ENCODE data around the gene HNRNPM. TPM values are rescaled to one million over a fixed set of nuclear protein-coding genes. Genes with fewer than 3 reads are reported as not detected.

HNRNPM gene
- total and polyA plus RNA-seq, 5 experiments from 2014 or later, result 207 to 304 (median 217) TPM

DNA sequence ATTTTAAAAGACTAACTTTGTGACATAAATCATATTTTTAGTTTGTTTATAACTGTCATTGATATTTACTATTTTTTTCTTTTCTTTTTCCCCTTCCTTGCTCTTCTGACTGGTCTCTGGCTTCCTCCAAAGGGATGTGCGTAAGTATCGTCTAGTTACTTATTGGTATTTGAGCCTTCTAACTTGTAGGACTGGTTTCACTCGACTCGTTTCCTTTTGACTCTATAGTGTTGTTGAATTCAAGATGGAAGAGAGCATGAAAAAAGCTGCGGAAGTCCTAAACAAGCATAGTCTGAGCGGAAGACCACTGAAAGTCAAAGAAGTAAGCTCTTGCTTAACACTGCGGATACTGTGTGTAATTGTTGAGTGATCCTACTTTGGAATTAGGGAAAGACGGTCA lies 18.6 kb downstream of the HNRNPM start:
- H3K27me3 Mint-ChIP-seq, result no peaks in the 10 kb centered on the region
- H3K4me1 Mint-ChIP-seq, result peaks cover 31 to 66% (median 52%) of the 10 kb centered on the region in 4 donors
- H3K9me3 Mint-ChIP-seq, result no peaks in the 10 kb centered on the region
- H3K27ac Mint-ChIP-seq, result peak overlapping the region in 1 of 10 donors; percentile 49
- H3K4me3 Mint-ChIP-seq, result no peak overlapping the region
- ATAC-seq, result no peak
- POLR2A ChIA-PET, result no interaction called here
- DNase-seq, result no peak
- peaks cover 18 to 94% (median 35%) of the 10 kb centered on the region in 3 donors for H3K36me3 Mint-ChIP-seq

DNA sequence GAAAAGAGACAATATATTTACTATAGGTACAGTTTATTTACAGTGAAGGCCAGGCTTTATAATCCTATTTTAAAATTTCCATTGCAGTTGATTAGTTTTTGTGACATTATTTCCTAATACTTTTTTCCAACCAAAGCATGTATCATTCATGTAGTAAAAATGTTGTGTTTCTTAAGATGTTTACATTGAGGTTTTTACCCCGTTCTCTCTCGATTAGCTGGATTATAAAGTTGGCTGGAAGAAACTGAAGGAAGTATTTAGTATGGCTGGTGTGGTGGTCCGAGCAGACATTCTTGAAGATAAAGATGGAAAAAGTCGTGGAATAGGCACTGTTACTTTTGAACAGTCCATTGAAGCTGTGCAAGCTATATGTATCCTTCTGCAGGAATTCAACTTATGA lies 21.2 kb downstream of the HNRNPM start:
- H3K27ac Mint-ChIP-seq, result peak overlapping the region in 1 of 10 donors; percentile 34
- peaks cover 26 to 95% (median 39%) of the 10 kb centered on the region in 3 donors for H3K36me3 Mint-ChIP-seq
- H3K9me3 Mint-ChIP-seq, result no peaks in the 10 kb centered on the region
- DNase-seq (no peak), ATAC-seq (no peak)
- H3K4me3 Mint-ChIP-seq, result no peak overlapping the region
- H3K4me1 Mint-ChIP-seq, result peaks cover 35 to 51% (median 37%) of the 10 kb centered on the region in 4 donors
- POLR2A ChIA-PET, result interaction anchor here (1.4 to 1.8 kb wide), 2 partner anchors 13 to 48 kb away, joined by 4 to 5 read pairs; partner anchors contain the start of gene ZNF414
- H3K27me3 Mint-ChIP-seq, result no peaks in the 10 kb centered on the region

DNA sequence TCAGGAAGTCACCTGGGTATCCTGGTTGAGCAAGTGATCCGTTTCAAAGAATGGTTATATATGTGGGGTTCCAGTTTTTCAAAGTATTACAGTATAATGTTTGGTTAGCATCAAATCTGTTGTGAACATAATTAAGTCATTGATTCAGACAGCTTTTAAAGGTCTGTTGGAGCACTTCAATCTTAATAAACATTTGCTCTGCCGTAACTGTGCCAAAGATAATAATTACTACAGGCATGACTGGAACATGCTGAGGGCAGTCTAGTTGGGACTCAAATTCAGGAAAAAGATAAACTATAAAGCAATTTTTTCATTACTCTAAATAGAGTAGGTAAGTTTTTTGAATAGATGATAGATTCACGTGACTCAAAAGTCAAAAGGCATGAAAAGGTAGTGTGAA lies 23.3 kb downstream of the HNRNPM start:
- no peaks in the 10 kb centered on the region for H3K27me3 Mint-ChIP-seq
- H3K27ac Mint-ChIP-seq, result peak overlapping the region in 1 of 10 donors; percentile 16
- no peaks in the 10 kb centered on the region for H3K9me3 Mint-ChIP-seq
- H3K4me1 Mint-ChIP-seq, result peaks cover 16 to 33% (median 26%) of the 10 kb centered on the region in 4 donors
- no peak for DNase-seq
- no peak for ATAC-seq
- POLR2A ChIA-PET, result no interaction called here
- no peak overlapping the region for H3K4me3 Mint-ChIP-seq
- H3K36me3 Mint-ChIP-seq, result peaks cover 26 to 99% (median 42%) of the 10 kb centered on the region in 3 donors

DNA sequence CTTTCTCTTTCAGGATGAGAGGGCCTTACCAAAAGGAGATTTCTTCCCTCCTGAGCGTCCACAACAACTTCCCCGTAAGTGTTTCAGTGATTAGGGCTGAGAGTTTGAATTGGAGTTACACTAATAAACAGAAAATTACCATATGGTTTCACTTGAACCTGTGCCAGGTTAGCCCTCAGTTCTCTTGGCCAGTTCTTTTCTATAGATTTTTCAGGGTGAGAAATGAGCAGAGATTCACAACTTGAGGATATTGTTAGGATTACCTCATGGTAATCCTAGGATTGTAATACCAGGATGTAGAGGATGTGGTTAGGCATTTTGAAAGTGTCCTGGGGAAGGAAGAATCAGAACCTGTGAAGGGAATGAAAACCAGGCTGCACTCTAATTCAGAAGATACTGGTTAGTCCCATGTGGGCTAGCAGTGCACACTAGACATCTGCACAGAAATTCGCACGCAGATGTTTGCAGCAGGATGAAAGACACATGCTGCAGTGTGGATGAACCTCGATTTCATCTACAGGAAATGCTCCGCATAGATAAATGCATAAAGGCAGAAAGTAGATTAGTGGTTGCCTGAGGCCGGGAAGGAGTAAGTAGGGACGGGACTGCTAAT lies 24.1 kb downstream of the HNRNPM start:
- H3K36me3 Mint-ChIP-seq, result peaks cover 23 to 99% (median 44%) of the 10 kb centered on the region in 3 donors
- no peaks in the 10 kb centered on the region for H3K27me3 Mint-ChIP-seq
- peak overlapping the region in 7 of 10 donors; percentile 16 to 64 (median 49) for H3K27ac Mint-ChIP-seq
- H3K4me3 Mint-ChIP-seq, result peak overlapping the region in 2 of 10 donors; percentile 24 to 26
- ATAC-seq (peak in 1 of 2 donors; percentile 47), DNase-seq (no peak)
- no peaks in the 10 kb centered on the region for H3K9me3 Mint-ChIP-seq
- peaks cover 11 to 32% (median 27%) of the 10 kb centered on the region in 4 donors for H3K4me1 Mint-ChIP-seq
- POLR2A ChIA-PET, result no interaction called here

DNA sequence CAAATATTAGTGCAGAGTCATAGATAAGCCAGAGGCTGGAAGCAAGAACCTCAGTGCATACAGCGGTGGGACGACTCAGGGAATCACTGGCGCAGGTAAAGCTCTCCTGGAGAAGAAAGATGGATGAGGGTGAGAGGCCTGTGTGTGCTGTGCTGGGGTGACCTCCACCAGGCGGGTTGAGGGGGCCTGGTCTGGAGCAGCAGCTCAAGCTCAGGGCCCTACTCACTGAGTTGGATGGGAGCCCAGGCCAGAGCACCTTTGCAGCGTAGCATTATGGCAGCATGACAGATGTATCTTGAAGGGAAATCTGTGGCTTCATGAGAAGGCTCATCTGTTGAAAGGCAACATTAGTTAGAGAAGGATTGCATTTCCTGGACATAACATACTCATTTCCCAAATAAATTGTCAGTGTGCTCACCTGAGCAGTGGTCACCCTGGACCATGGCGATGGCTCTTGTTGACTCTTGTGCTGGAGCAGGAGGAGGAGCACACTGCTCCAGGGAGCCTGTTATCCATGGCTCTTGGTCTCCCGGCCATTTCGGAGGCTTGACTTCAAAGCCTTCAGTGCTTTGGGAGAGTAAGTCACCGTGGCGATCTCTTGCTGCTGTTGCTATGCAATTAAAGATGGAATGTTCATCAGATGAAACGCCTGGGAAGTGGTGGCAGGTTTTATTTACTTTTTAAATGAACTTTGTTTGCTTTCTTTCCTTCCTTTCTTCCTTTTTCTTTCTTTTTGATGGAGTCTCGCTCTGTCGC lies 25.0 kb downstream of the HNRNPM start:
- peaks cover 23 to 99% (median 44%) of the 10 kb centered on the region in 3 donors for H3K36me3 Mint-ChIP-seq
- DNase-seq (no peak), ATAC-seq (no peak)
- peak overlapping the region in 6 of 10 donors; percentile 21 to 63 (median 42) for H3K27ac Mint-ChIP-seq
- peaks cover 11 to 34% (median 28%) of the 10 kb centered on the region in 4 donors for H3K4me1 Mint-ChIP-seq
- no peaks in the 10 kb centered on the region for H3K27me3 Mint-ChIP-seq
- H3K9me3 Mint-ChIP-seq, result no peaks in the 10 kb centered on the region
- POLR2A ChIA-PET, result interaction anchor here (0.6 kb wide), 1 partner anchor 12 kb away, joined by 3 read pairs; no protein-coding TSS in a partner anchor
- peak overlapping the region in 1 of 10 donors; percentile 24 for H3K4me3 Mint-ChIP-seq

DNA sequence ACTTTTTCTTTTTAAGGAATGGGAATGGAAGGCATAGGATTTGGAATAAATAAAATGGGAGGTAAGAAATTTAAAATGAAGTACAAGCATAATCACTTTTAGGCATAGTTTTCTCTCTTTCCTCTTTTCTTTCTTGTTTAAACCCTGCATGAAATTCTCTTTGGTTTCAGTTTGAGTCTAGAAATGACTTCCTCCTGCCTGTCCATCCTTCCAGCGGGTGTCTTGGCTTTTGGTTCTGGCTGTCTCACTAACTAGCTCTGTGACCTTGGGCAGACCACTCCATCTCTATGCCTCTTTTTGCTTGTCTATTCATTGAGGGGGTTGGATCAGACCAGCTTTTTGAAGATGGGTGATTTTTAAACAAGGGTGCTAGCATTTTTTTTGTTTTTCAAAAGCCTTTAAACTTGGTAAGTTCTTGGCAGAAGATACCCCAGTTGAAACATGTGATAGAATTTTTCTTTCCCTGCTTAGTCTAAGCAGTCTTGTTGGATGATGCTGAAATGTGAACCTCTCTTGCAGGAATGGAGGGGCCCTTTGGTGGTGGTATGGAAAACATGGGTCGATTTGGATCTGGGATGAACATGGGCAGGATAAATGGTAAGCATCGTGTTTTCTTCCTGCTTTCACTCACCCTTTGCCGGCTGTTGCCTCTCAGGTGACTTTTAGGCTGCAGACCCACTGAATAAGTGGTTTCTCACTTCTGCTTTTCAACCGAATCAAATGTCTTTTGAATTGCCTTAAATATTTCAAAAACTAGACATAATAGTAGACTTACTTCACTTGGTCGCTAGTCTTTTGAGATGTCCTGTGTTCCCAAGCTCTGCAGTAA lies 29.1 kb downstream of the HNRNPM start:
- Mint-ChIP-seq H3K27ac (peak overlapping the region; percentile 37 to 87 (median 72)), H3K36me3 (peaks cover 6 to 92% (median 15%) of the 10 kb centered on the region in 3 donors), H3K27me3 (no peaks in the 10 kb centered on the region), H3K4me1 (peaks cover 30 to 64% (median 42%) of the 10 kb centered on the region in 4 donors), H3K4me3 (peak overlapping the region in 3 of 10 donors; percentile 14 to 45 (median 42)), H3K9me3 (no peaks in the 10 kb centered on the region)
- ATAC-seq (no peak), DNase-seq (no peak)
- POLR2A ChIA-PET, result interaction anchor here (0.7 kb wide), 1 partner anchor 27 kb away, joined by 3 read pairs; no protein-coding TSS in a partner anchor

DNA sequence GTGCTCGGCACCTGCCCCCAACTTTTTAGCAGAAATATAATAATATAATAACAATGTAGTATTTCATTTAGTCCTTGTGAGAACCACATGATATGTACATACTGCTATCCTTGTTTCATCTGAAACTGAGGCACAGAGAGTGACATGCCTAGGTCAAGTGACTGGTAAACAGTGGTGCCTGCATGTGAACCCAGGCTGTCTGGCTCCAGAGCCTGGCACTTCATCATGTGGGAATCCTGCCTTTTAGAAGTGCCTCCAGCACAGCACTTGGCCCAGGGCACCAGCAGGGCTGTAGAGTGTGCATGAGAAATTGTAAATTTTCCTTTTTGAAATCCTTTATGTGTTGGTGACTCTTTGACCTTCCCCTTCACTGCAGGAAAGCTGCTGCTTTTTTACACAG lies 30.2 kb downstream of the HNRNPM start:
- POLR2A ChIA-PET, result interaction anchor here (0.7 kb wide), 1 partner anchor 34 kb away, joined by 3 read pairs; no protein-coding TSS in a partner anchor
- H3K9me3 Mint-ChIP-seq, result no peaks in the 10 kb centered on the region
- H3K4me3 Mint-ChIP-seq, result no peak overlapping the region

DNA sequence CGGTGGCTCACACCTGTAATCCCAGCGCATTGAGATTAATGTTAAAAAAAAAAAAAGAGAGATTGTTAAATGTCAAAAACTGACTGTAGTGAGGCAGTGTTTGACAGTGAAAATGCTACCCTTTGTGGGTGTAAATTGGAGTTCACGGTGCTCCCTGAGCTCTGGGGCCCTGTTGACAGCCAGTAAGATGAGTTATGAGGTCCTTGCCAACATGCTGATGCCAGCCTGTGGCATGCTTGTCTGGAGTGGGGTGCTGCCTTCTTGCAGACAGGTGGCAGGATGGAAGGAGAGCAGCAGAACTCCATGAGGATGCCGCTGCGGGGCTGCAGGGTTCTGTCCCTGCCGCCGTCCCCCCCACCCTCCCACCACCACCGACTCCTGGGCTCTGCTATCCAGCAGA lies 31.7 kb downstream of the HNRNPM start:
- ATAC-seq, result no peak
- H3K27ac Mint-ChIP-seq, result peak overlapping the region in 9 of 10 donors; percentile 26 to 84 (median 58)
- H3K4me3 Mint-ChIP-seq, result peak overlapping the region in 3 of 10 donors; percentile 15 to 65 (median 32)
- H3K27me3 Mint-ChIP-seq, result no peaks in the 10 kb centered on the region
- peaks cover 0 to 79% (median 8%) of the 10 kb centered on the region in 3 donors for H3K36me3 Mint-ChIP-seq
- POLR2A ChIA-PET, result interaction anchor here (0.7 to 0.9 kb wide), 2 partner anchors 37 to 309 kb away, joined by 3 to 5 read pairs; no protein-coding TSS in a partner anchor
- no peaks in the 10 kb centered on the region for H3K9me3 Mint-ChIP-seq
- H3K4me1 Mint-ChIP-seq, result peaks cover 30 to 78% (median 52%) of the 10 kb centered on the region in 4 donors
- DNase-seq, result no peak

More for the DNA sequence above, 30.2 kb downstream of the HNRNPM start:
- ATAC-seq, result no peak
- Mint-ChIP-seq H3K36me3 (peaks cover 0 to 83% (median 8%) of the 10 kb centered on the region in 3 donors), H3K4me1 (peaks cover 23 to 65% (median 38%) of the 10 kb centered on the region in 4 donors), H3K27me3 (no peaks in the 10 kb centered on the region), H3K27ac (peak overlapping the region in 7 of 10 donors; percentile 47 to 68 (median 58))
- DNase-seq, result no peak

DNA sequence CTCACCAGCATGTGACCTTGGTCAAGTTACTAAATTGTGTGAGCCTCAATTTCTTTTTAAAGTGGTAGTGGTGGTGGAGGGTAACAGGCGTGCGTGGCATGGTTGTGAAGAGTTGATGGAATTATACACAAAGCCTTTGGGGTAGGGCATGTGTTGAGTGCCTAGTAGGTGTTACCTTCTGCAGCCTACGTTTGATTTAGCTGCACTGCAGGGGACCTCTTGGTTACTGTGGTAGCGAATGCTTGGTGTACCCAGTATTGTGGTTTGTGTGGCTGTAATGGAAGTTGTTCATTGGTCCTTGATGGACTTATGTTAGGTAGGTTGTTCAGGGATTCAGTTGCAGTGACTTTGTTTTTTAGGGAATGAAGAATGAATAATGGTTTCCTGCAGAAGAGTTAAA lies 33.1 kb downstream of the HNRNPM start:
- POLR2A ChIA-PET, result interaction anchor here (0.6 to 3.3 kb wide), 5 partner anchors 11 to 120 kb away, joined by 3 to 17 read pairs (median 4); partner anchors contain the start of genes HNRNPM and ZNF414
- H3K36me3 Mint-ChIP-seq, result peaks cover 0 to 77% (median 5%) of the 10 kb centered on the region in 3 donors
- no peaks in the 10 kb centered on the region for H3K9me3 Mint-ChIP-seq
- peak overlapping the region in 8 of 10 donors; percentile 52 to 71 (median 60) for H3K4me3 Mint-ChIP-seq
- ATAC-seq (peak; percentile 24 to 29), DNase-seq (no peak)
- H3K4me1 Mint-ChIP-seq, result peaks cover 35 to 85% (median 65%) of the 10 kb centered on the region in 4 donors
- H3K27ac Mint-ChIP-seq, result peak overlapping the region; percentile 60 to 94 (median 78)
- H3K27me3 Mint-ChIP-seq, result no peaks in the 10 kb centered on the region

DNA sequence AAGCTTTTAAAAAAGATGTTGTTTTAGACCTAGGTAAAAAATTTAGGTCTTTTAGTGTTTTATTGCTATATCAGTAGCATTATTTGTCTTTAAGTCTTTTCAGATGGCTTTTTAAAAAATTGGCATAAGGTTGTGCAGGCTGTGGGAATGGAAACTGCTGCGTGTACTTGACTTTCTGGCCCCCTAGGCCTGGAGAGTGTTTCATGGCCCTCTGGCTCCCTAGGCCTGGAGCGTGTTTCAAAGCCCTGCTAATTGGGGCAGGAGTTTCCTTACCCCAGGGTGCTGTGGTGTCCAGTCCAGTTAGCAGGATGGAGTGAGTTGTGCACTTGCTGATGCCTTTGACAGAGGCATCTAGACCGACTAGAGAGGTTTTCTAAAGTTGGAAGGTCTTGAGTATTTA lies 33.8 kb downstream of the HNRNPM start:
- Mint-ChIP-seq H3K27ac (peak overlapping the region; percentile 60 to 88 (median 80)), H3K36me3 (peaks cover 0 to 77% (median 6%) of the 10 kb centered on the region in 3 donors), H3K9me3 (no peaks in the 10 kb centered on the region), H3K4me1 (peaks cover 36 to 83% (median 68%) of the 10 kb centered on the region in 4 donors), H3K4me3 (peak overlapping the region in 9 of 10 donors; percentile 3 to 63 (median 55)), H3K27me3 (no peaks in the 10 kb centered on the region)
- POLR2A ChIA-PET, result interaction anchor here (0.6 to 3.3 kb wide), 5 partner anchors 12 to 56 kb away, joined by 3 to 17 read pairs (median 3); partner anchors contain the start of gene ZNF414
- ATAC-seq (peak; percentile 9 to 12), DNase-seq (no peak)

DNA sequence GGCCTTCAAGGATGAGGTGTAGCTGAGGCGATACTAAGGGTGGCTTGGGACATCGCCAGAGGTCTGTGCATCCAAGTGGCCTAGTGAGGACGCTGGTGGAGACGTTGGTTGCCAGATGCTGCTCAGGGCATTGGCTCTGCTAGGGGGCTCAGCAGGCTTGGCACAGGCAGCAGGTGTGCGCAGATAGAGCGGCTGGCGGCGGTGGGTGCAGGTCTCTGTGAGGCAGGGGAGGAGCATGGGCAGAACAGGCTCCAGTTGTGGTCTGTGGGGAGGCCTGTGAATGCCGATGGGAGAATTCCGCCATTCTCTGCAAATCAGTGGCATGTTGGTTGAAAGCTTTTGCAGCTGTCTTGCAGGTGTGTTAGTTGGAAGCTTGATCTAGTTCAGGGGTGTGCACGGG lies 36.4 kb downstream of the HNRNPM start:
- POLR2A ChIA-PET, result interaction anchor here (0.6 to 3.3 kb wide), 9 partner anchors 13 to 185 kb away, joined by 3 to 17 read pairs (median 5); partner anchors contain the start of genes HNRNPM and ZNF414

More for the DNA sequence above, 36.4 kb downstream of the HNRNPM start:
- Mint-ChIP-seq H3K27ac (peak overlapping the region; percentile 75 to 93 (median 87)), H3K9me3 (no peaks in the 10 kb centered on the region), H3K27me3 (no peaks in the 10 kb centered on the region), H3K4me1 (peaks cover 33 to 76% (median 67%) of the 10 kb centered on the region in 4 donors), H3K36me3 (peaks cover 0 to 77% (median 8%) of the 10 kb centered on the region in 3 donors), H3K4me3 (peak overlapping the region; percentile 27 to 82 (median 72))
- ATAC-seq (peak; percentile 53 to 71), DNase-seq (peak in 2 of 10 donors; percentile 29 to 30)
